H1 (cell line): ENCODE data around the gene OR5M10. TPM values are rescaled to one million over a fixed set of nuclear protein-coding genes. Genes with fewer than 3 reads are reported as not detected.

Source experiments
- CTCF ChIA-PET: fragments of 300-600 bp; sonication (Branson Sonifier 250); formaldehyde crosslinking; loops from one replicate; lab custom pipeline; 2021; ENCODE audit not compliant: partially characterized antibody; lab: Charles Lee
- POLR2A ChIA-PET: fragments of 300-600 bp; sonication (Branson Sonifier 250); formaldehyde crosslinking; loops from one replicate; lab custom pipeline; 2021; ENCODE audit warnings: inconsistent platforms; ENCODE audit not compliant: partially characterized antibody; lab: Charles Lee
- DNase-seq, 2 experiments: peaks; one replicate each; pipeline versions ENCODE4 v3.0.0 to v3.0.0-alpha.2; 2010 to 2022; ENCODE audit warnings: low spot score in 2 of 2, low read depth in 1 of 2, mixed read lengths in 1 of 2
- FAIRE-seq: peaks from 2 replicates; lab custom pipeline; 2011; peaks lifted over from hg19 to GRCh38; lab: Jason Lieb, UNC
- H2AFZ ChIP-seq: 2 replicates; pipeline ENCODE4 v1.8.1; 2012; ENCODE audit warnings: low read length, inconsistent platforms
- H2AK5ac ChIP-seq: 2 replicates; pipeline ENCODE4 v1.6.1; 2013; ENCODE audit warnings: low read depth, low read length
- H2BK120ac ChIP-seq: replicated peaks from 2 replicates; pipeline ENCODE3; 2013; ENCODE audit warnings: low read depth, low read length, inconsistent platforms
- H2BK12ac ChIP-seq: 2 replicates; pipeline ENCODE4 v1.6.1; 2013; ENCODE audit warnings: low read depth, low read length
- H2BK15ac ChIP-seq: 2 replicates; pipeline ENCODE4 v1.6.1; 2013; ENCODE audit warnings: low read length
- H2BK20ac ChIP-seq: 2 replicates; pipeline ENCODE4 v1.6.1; 2013; ENCODE audit warnings: low read length
- H2BK5ac ChIP-seq: 2 replicates; pipeline ENCODE4 v1.6.1; 2013; ENCODE audit warnings: low read depth, low read length
- H3K14ac ChIP-seq: 2 replicates; pipeline ENCODE4 v1.6.1; 2013; ENCODE audit warnings: inconsistent platforms; ENCODE audit not compliant: insufficient read length
- H3K18ac ChIP-seq: 2 replicates; pipeline ENCODE4 v1.6.1; 2013; ENCODE audit warnings: low read length; ENCODE audit errors: extremely low read depth
- H3K23ac ChIP-seq: 2 replicates; pipeline ENCODE4 v1.6.1; 2013; ENCODE audit warnings: inconsistent platforms; ENCODE audit not compliant: insufficient read length
- H3K23me2 ChIP-seq: 2 replicates; pipeline ENCODE4 v1.6.1; 2013; ENCODE audit warnings: low read depth, low read length
- H3K27ac ChIP-seq: 2 replicates; pipeline ENCODE4 v1.6.1; 2011; ENCODE audit warnings: low read depth, low read length, inconsistent platforms
- H3K27me3 ChIP-seq, 4 experiments: replicated peaks in 1 of 4; 1 replicate in 1 of 4; 2 replicates in 3 of 4; pipeline versions ENCODE4 v1.6.1 to v1.8.1; 2011 to 2013; ENCODE audit warnings: low read length in 3 of 4, mild to moderate bottlenecking in 3 of 4, inconsistent platforms in 2 of 4, mixed read lengths in 2 of 4, moderate library complexity in 1 of 4; ENCODE audit not compliant: control insufficient read depth in 3 of 4, insufficient read depth in 3 of 4; ENCODE audit errors: extremely low read depth in 1 of 4
- H3K36me3 ChIP-seq, 4 experiments: 2 replicates each; pipeline versions ENCODE4 v1.6.1 to v1.8.1; 2011 to 2013; ENCODE audit warnings: mild to moderate bottlenecking in 4 of 4, low read length in 3 of 4, moderate library complexity in 2 of 4, control low read depth in 1 of 4, inconsistent platforms in 1 of 4; ENCODE audit not compliant: insufficient read depth in 4 of 4, control insufficient read depth in 2 of 4
- H3K4ac ChIP-seq: replicated peaks from 2 replicates; pipeline ENCODE3; 2013; ENCODE audit warnings: low read length, low read depth, mixed read lengths, inconsistent platforms; ENCODE audit not compliant: insufficient read length
- H3K4me1 ChIP-seq, 4 experiments: replicated peaks in 1 of 4; 1 replicate in 1 of 4; 2 replicates in 3 of 4; pipeline versions ENCODE4 v1.6.1 to v1.8.1; 2011 to 2013; ENCODE audit warnings: low read length in 3 of 4, inconsistent platforms in 2 of 4, mixed read lengths in 1 of 4; ENCODE audit not compliant: insufficient read depth in 4 of 4, control insufficient read depth in 3 of 4
- H3K4me2 ChIP-seq, 2 experiments: 2 replicates each; pipeline versions ENCODE4 v1.6.1 to v1.8.1; 2011 to 2013; ENCODE audit warnings: low read depth in 2 of 2, low read length in 2 of 2, control low read depth in 1 of 2, inconsistent platforms in 1 of 2, mild to moderate bottlenecking in 1 of 2; ENCODE audit not compliant: insufficient read depth in 1 of 2
- H3K4me3 ChIP-seq, 4 experiments: fragments of 200-600, 300-600 bp in 1 of 4; sonication (generic), shearing (Covaris generic), sonication (Bioruptor Twin) in 1 of 4; 2 replicates each; pipeline versions ENCODE4 v1.5.1 to v1.8.1; 2011 to 2016; ENCODE audit warnings: low read length in 4 of 4, low read depth in 3 of 4, control low read depth in 2 of 4, inconsistent platforms in 2 of 4, mild to moderate bottlenecking in 2 of 4, mixed read lengths in 1 of 4, moderate library complexity in 1 of 4; ENCODE audit not compliant: insufficient read depth in 2 of 4; ENCODE audit errors: extremely low read depth in 1 of 4
- H3K56ac ChIP-seq: replicated peaks from 2 replicates; pipeline ENCODE3; 2013; ENCODE audit warnings: low read depth, mild to moderate bottlenecking, mixed read lengths, low read length, inconsistent platforms; ENCODE audit not compliant: insufficient read length
- H3K79me1 ChIP-seq: 2 replicates; pipeline ENCODE4 v1.6.1; 2013; ENCODE audit warnings: low read depth, low read length, control low read depth
- H3K79me2 ChIP-seq, 2 experiments: 2 replicates each; pipeline versions ENCODE4 v1.6.1 to v1.8.1; 2012 to 2013; ENCODE audit warnings: low read length in 2 of 2, mild to moderate bottlenecking in 2 of 2, inconsistent platforms in 1 of 2; ENCODE audit not compliant: insufficient read depth in 2 of 2, control insufficient read depth in 1 of 2
- H3K9ac ChIP-seq, 4 experiments: replicated peaks in 1 of 4; 1 replicate in 1 of 4; 2 replicates in 3 of 4; pipeline versions ENCODE4 v1.6.1 to v1.8.1; 2011 to 2013; ENCODE audit warnings: low read depth in 3 of 4, low read length in 3 of 4, control low read depth in 2 of 4, mild to moderate bottlenecking in 2 of 4, moderate library complexity in 2 of 4, inconsistent platforms in 1 of 4; ENCODE audit errors: extremely low read depth in 1 of 4
- H3K9me3 ChIP-seq, 2 experiments: 2 replicates each; pipeline versions ENCODE4 v1.6.1 to v1.8.1; 2012 to 2013; ENCODE audit warnings: mild to moderate bottlenecking in 2 of 2, moderate library complexity in 2 of 2, control low read depth in 1 of 2, inconsistent platforms in 1 of 2, low read depth in 1 of 2, low read length in 1 of 2, mixed read lengths in 1 of 2; ENCODE audit not compliant: insufficient read depth in 2 of 2
- H4K20me1 ChIP-seq, 2 experiments: replicated peaks in 1 of 2; 2 replicates each; pipeline versions ENCODE3 to v1.8.1; 2011 to 2013; ENCODE audit warnings: inconsistent platforms in 2 of 2, low read length in 2 of 2, mild to moderate bottlenecking in 1 of 2; ENCODE audit not compliant: insufficient read depth in 2 of 2, control insufficient read depth in 1 of 2
- H4K5ac ChIP-seq: 2 replicates; pipeline ENCODE4 v1.6.1; 2013; ENCODE audit warnings: low read length, low read depth, mixed read lengths, inconsistent platforms; ENCODE audit not compliant: insufficient read length
- H4K8ac ChIP-seq: 2 replicates; pipeline ENCODE4 v1.8.0; 2013; ENCODE audit warnings: mild to moderate bottlenecking, moderate library complexity, low read length, inconsistent platforms; ENCODE audit not compliant: insufficient read depth; ENCODE audit errors: extremely low read depth
- H4K91ac ChIP-seq: replicated peaks from 2 replicates; pipeline ENCODE3; 2013; ENCODE audit warnings: low read length, mixed read lengths, inconsistent platforms; ENCODE audit not compliant: insufficient read length
- EP300 ChIP-seq, 2 experiments: IDR thresholded peaks; 1 replicate in 1 of 2; 2 replicates in 1 of 2; pipeline ENCODE4 v1.6.1; 2011 to 2012; ENCODE audit warnings: low read depth in 2 of 2, low read length in 2 of 2, mild to moderate bottlenecking in 2 of 2, borderline replicate concordance in 1 of 2, inconsistent platforms in 1 of 2, moderate library complexity in 1 of 2
- JUN ChIP-seq: IDR thresholded peaks from 2 replicates; pipeline ENCODE4 v1.6.1; 2011; ENCODE audit warnings: low read depth, mild to moderate bottlenecking, improper control_type of control experiment, low read length
- MAFK ChIP-seq: IDR thresholded peaks from 2 replicates; pipeline ENCODE4 v1.6.1; 2012; ENCODE audit warnings: low read depth, mild to moderate bottlenecking, improper control_type of control experiment, low read length
- NRF1 ChIP-seq: IDR thresholded peaks from 2 replicates; pipeline ENCODE4 v1.6.1; 2011; ENCODE audit warnings: mild to moderate bottlenecking, low read depth, low read length, improper control_type of control experiment
- POLR2AphosphoS5 ChIP-seq: IDR thresholded peaks from 2 replicates; pipeline ENCODE4 v1.6.1; 2011; ENCODE audit warnings: low read depth, low read length
- POU5F1 ChIP-seq: IDR thresholded peaks from 2 replicates; pipeline ENCODE4 v1.6.1; 2011; ENCODE audit warnings: low read depth, mild to moderate bottlenecking, low read length, moderate library complexity
- RFX5 ChIP-seq: IDR thresholded peaks from 2 replicates; pipeline ENCODE4 v1.6.1; 2011; ENCODE audit warnings: low read depth, low read length, improper control_type of control experiment, borderline replicate concordance
- SIN3A ChIP-seq, 2 experiments: IDR thresholded peaks in 1 of 2; conservative IDR thresholded peaks in 1 of 2; 2 replicates each; pipeline ENCODE4 v1.6.1; 2011 to 2012; ENCODE audit warnings: low read length in 2 of 2, improper control_type of control experiment in 1 of 2, low read depth in 1 of 2, mild to moderate bottlenecking in 1 of 2
- SP4 ChIP-seq: IDR thresholded peaks from 2 replicates; pipeline ENCODE4 v1.6.1; 2012; ENCODE audit warnings: low read length, inconsistent platforms
- TAF7 ChIP-seq: optimal IDR thresholded peaks from 2 replicates; pipeline ENCODE3; 2011; ENCODE audit warnings: low read depth, mild to moderate bottlenecking, inconsistent platforms, low read length, moderate library complexity, borderline replicate concordance
- TCF12 ChIP-seq: IDR thresholded peaks from 2 replicates; pipeline ENCODE4 v1.6.1; 2011; ENCODE audit warnings: low read depth, mild to moderate bottlenecking, low read length
- WGBS, 2 experiments: shearing (Covaris generic) in 1 of 2; methylation state at CpG; one replicate each; pipeline versions ENCODE4 v1.1.6 to v1.1.7; 2013 to 2015; ENCODE audit warnings: low lambda C conversion rate in 2 of 2, mixed read lengths in 2 of 2, inconsistent platforms in 1 of 2, low coverage in 1 of 2, missing lambda C conversion rate in 1 of 2; ENCODE audit not compliant: insufficient replicate concordance in 2 of 2, insufficient coverage in 1 of 2, insufficient read length in 1 of 2; ENCODE audit errors: extremely low coverage in 1 of 2, missing lambda C conversion rate in 1 of 2; 5-methylcytosine and 5-hydroxymethylcytosine counted together
- polyA plus RNA-seq, 7 experiments: library from polyadenylated mRNA; depleted of rRNA in 3 of 7; stranded (reverse) in 5 of 7; unstranded in 2 of 7; fragments of >200 nt in 5 of 7; fragments of 200-250 nt in 2 of 7; gene quantifications; 1 replicate in 5 of 7; 2 replicates in 1 of 7; 4 replicates in 1 of 7; pipeline versions ENCODE4 v1.2.1 to v1.2.3, GENCODE V29; 2011 to 2013; ENCODE audit warnings: missing spikeins in 2 of 7, mixed read lengths in 2 of 7
- total RNA-seq: library from RNA; stranded (reverse); fragmentation: NEBNext Ultra II Directional; extraction: Animal tissue kit (Norgen Biotek cat#: 25700); gene quantifications from 2 replicates; pipeline ENCODE4 v1.2.1, GENCODE V29; 2021
- TF ChIP-seq, protein P1 (sequence below): IDR thresholded peaks from 2 replicates; pipeline ENCODE4 v1.6.1; 2012; ENCODE audit warnings: low read length, inconsistent platforms
- TF ChIP-seq, protein P2 (sequence below): IDR thresholded peaks from 2 replicates; pipeline ENCODE4 v1.6.1; 2012; ENCODE audit warnings: inconsistent platforms

OR5M10 gene
- total and polyA plus RNA-seq, 2 of the 8 experiments (the other 6 are each of a cell fraction or from before 2014, with no cell fraction given): not detected

DNA sequence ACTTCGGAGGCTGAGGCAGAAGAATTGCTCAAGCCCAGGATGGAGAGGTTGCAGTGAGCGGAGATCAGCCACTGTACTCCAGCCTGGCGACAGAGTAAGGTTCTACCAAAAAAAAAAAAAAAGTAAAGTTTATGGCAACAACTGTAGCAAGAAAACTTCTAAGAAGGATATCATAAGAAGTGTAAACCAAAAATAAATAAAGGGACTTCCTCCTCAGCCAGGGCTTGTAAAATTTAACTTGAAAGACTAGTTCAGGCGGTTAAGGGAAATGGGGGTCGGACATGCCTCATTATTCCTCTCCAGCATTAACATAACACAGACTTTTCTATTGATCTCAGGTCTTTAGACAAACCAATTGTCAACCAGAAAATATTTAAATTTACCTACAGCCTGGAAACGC is 32.0 kb downstream of the OR5M10 start:
- no peaks in the 10 kb centered on the region for H3K79me1 ChIP-seq
- no peak overlapping the region for H3K4me3 ChIP-seq
- H3K4ac ChIP-seq: no peak overlapping the region
- no peak overlapping the region for H3K27ac ChIP-seq
- no peak overlapping the region for H2BK20ac ChIP-seq
- no peak overlapping the region for H2BK120ac ChIP-seq
- H3K4me1 ChIP-seq: no peaks in the 10 kb centered on the region
- H3K23ac ChIP-seq: no peak overlapping the region
- H3K4me2 ChIP-seq: no peak overlapping the region
- no peak overlapping the region for H2AK5ac ChIP-seq
- H3K36me3 ChIP-seq: no peaks in the 10 kb centered on the region
- H2BK12ac ChIP-seq: no peak overlapping the region
- no peaks in the 10 kb centered on the region for H4K20me1 ChIP-seq
- no peaks in the 10 kb centered on the region for H3K27me3 ChIP-seq
- ChIA-PET CTCF (no interaction called here), POLR2A (no interaction called here)
- no peak overlapping the region for H2BK5ac ChIP-seq
- DNase-seq (no peak), FAIRE-seq (no peak)
- 87% methylated on average over 6 of the region's 6 CpGs; no CpG with 5 or more reads in 1 of the 2 experiments for WGBS, 2 experiments
- H3K56ac ChIP-seq: no peak overlapping the region
- H4K5ac ChIP-seq: no peak overlapping the region
- H3K9ac ChIP-seq: no peak overlapping the region
- H2BK15ac ChIP-seq: no peak overlapping the region
- H3K23me2 ChIP-seq: no peaks in the 10 kb centered on the region
- no peaks in the 10 kb centered on the region for H3K79me2 ChIP-seq
- no peak overlapping the region for H4K8ac ChIP-seq
- H2AFZ ChIP-seq: no peak overlapping the region
- no peak overlapping the region for H3K18ac ChIP-seq
- H4K91ac ChIP-seq: no peak overlapping the region
- peaks cover 0 to 2% of the 10 kb centered on the region in 2 experiments; a peak in 1 of 4 replicates for H3K9me3 ChIP-seq
- H3K14ac ChIP-seq: no peak overlapping the region
- TF ChIP-seq EP300 (IDR thresholded peaks at IDR 0.05; ENCODE audit: borderline replicate concordance in 1 of 2, low read depth in 2 of 2, low read length in 2 of 2): no peak
- no peak for TF ChIP-seq POLR2AphosphoS5
- TF ChIP-seq TCF12: no peak
- no peak for TF ChIP-seq SIN3A (conservative IDR thresholded peaks at IDR 0.05 in 1 of 2, IDR thresholded peaks at IDR 0.05 in 1 of 2; ENCODE audit: low read depth in 1 of 2, low read length in 2 of 2)
- TF ChIP-seq JUN: no peak
- TF ChIP-seq POU5F1: no peak
- TF ChIP-seq MAFK: no peak
- TF ChIP-seq RFX5: no peak
- no peak for TF ChIP-seq NRF1
- TF ChIP-seq, protein P1, sequence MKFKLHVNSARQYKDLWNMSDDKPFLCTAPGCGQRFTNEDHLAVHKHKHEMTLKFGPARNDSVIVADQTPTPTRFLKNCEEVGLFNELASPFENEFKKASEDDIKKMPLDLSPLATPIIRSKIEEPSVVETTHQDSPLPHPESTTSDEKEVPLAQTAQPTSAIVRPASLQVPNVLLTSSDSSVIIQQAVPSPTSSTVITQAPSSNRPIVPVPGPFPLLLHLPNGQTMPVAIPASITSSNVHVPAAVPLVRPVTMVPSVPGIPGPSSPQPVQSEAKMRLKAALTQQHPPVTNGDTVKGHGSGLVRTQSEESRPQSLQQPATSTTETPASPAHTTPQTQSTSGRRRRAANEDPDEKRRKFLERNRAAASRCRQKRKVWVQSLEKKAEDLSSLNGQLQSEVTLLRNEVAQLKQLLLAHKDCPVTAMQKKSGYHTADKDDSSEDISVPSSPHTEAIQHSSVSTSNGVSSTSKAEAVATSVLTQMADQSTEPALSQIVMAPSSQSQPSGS: no peak
- no peak for TF ChIP-seq TAF7
- TF ChIP-seq, protein P2, sequence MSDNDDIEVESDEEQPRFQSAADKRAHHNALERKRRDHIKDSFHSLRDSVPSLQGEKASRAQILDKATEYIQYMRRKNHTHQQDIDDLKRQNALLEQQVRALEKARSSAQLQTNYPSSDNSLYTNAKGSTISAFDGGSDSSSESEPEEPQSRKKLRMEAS: no peak
- TF ChIP-seq SP4: no peak
